ENCODE results near the gene EIF2S3B. TPM values are rescaled to one million over a fixed set of nuclear protein-coding genes. Genes with fewer than 3 reads are reported as not detected.

The EIF2S3B gene
- total and polyA plus RNA-seq, 2 of the 4 experiments (the other 2 are of a cell fraction), result 0.39 to 6.8 TPM

GRCh38 chr12:10466311-10466710, 39.4 kb upstream of the EIF2S3B start:
- Histone ChIP-seq H4K20me1 (ENCODE audit: insufficient read depth, low read length) (no peaks in the 10 kb centered on the region), H3K14ac (replicated peaks; ENCODE audit: low read depth, low read length) (no peak overlapping the region), H3K4me3 (ENCODE audit: insufficient read depth, low read depth, low read length) (no peak overlapping the region), H3K4ac (ENCODE audit: low read depth, low read length) (no peak overlapping the region), H3K36me3 (ENCODE audit: control insufficient read depth, insufficient read depth, low read length) (no peaks in the 10 kb centered on the region), H4K91ac (ENCODE audit: insufficient read depth, low read depth, low read length) (no peak overlapping the region), H3K9me3 (ENCODE audit: control insufficient read depth, insufficient read depth, low read length) (no peaks in the 10 kb centered on the region), H2AK9ac (replicated peaks; ENCODE audit: low read depth, low read length, poor library complexity) (no peak overlapping the region), H2BK20ac (ENCODE audit: low read depth, low read length) (no peak overlapping the region), H3K4me2 (ENCODE audit: low read depth, low read length) (no peak overlapping the region), H3K79me1 (ENCODE audit: low read depth in 1 of 2, low read length in 2 of 2) (no peaks in the 10 kb centered on the region), H3K18ac (ENCODE audit: low read depth, low read length) (no peak overlapping the region), H3K4me1 (ENCODE audit: control insufficient read depth, insufficient read depth, low read length) (no peaks in the 10 kb centered on the region), H3K9me1 (ENCODE audit: insufficient read depth, low read length) (no peaks in the 10 kb centered on the region), H2AK5ac (ENCODE audit: low read depth, low read length) (no peak overlapping the region), H2BK15ac (ENCODE audit: low read depth, low read length) (no peak overlapping the region), H4K5ac (ENCODE audit: low read depth, low read length) (no peak overlapping the region), H3K27me3 (ENCODE audit: control insufficient read depth, insufficient read depth, low read length) (no peaks in the 10 kb centered on the region), H3K27ac (ENCODE audit: insufficient read depth, low read length) (no peak overlapping the region), H3K56ac (ENCODE audit: extremely low read depth, insufficient read depth, low read length) (no peak overlapping the region), H2BK5ac (ENCODE audit: low read depth, low read length, poor library complexity, severe bottlenecking) (no peak overlapping the region), H3K9ac (ENCODE audit: low read depth, low read length) (no peak overlapping the region), H4K8ac (ENCODE audit: low read depth in 2 of 2, low read length in 2 of 2) (no peak overlapping the region), H2AFZ (replicated peaks; ENCODE audit: low read length, poor library complexity) (no peak overlapping the region), H2BK120ac (ENCODE audit: low read depth, low read length) (no peak overlapping the region), H3K23ac (ENCODE audit: low read depth, low read length) (no peak overlapping the region)
- intact Hi-C loops (cut with micrococcal nuclease) (no loop called here), dilution Hi-C loops (cut with HindIII; ENCODE audit: low sequenced_read_pairs, unreplicated experiment) (no loop called here), in situ Hi-C loops (cut with MboI; ENCODE audit: low sequenced_read_pairs) (no loop called here)
- no peak for ATAC-seq (ENCODE audit: low read depth)
- BruUV-seq (replicated peaks), result no TSS peak
- DNase-seq, result no peak
- CTCF ChIA-PET, result no interaction called here
- TF ChIP-seq RCOR1 (IDR thresholded peaks at IDR 0.05; ENCODE audit: insufficient replicate concordance, low read length), result no peak
- no peak for TF ChIP-seq FOS (IDR thresholded peaks at IDR 0.05; ENCODE audit: low read depth, low read length)
- TF ChIP-seq RFX5 (IDR thresholded peaks at IDR 0.05; ENCODE audit: low read depth, low read length), result no peak
- POLR2A ChIA-PET (ENCODE audit: unreplicated experiment), result no interaction called here
- WGBS, 2 experiments (ENCODE audit: extremely low coverage in 2 of 2, insufficient read length in 1 of 2), result 72% methylated on average over 4 of the region's 4 CpGs; no CpG with 5 or more reads in 1 of the 2 experiments
